ENCODE measurements around the gene TRMT112.

DNA sequence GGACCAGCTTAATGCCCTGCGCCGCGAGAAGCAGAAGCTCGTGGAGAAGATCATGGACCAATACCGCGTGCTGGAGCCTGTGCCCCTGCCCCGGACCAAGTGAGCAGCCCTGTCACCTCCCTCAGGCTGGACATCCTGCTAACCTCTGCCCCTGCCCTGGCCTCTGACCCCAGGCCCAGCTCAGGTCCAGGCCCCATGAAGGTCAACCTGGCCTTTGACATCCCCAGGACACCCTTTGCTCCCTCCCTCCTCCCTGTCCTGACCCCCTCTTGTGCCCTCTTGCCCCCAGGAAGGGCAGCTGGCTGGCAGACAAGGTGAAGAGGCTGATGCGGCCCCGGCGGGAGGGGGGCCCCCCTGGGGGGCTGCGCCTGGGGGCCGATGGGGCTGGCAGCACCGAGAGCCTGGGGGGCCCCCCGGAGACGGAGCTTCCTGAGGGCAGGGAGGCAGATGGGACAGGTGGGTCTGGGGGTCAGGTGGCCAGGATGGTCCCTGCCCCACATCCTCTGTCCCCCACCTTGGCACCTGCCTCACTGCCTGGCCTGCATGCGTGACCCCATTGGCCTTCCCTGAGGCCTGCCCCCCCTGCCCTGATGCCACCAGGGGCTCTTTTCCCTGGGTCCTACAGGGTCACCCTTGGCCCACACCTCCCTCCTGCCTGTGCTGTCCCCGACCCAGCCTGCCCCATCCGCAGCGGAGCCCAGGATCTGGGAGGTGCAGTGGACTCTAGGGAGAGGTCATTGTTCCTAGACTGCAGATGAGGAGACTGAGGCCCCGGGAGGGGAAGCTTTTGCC, 36.6 kb upstream of the TRMT112 start:
- TF ChIP-seq, protein P1, sequence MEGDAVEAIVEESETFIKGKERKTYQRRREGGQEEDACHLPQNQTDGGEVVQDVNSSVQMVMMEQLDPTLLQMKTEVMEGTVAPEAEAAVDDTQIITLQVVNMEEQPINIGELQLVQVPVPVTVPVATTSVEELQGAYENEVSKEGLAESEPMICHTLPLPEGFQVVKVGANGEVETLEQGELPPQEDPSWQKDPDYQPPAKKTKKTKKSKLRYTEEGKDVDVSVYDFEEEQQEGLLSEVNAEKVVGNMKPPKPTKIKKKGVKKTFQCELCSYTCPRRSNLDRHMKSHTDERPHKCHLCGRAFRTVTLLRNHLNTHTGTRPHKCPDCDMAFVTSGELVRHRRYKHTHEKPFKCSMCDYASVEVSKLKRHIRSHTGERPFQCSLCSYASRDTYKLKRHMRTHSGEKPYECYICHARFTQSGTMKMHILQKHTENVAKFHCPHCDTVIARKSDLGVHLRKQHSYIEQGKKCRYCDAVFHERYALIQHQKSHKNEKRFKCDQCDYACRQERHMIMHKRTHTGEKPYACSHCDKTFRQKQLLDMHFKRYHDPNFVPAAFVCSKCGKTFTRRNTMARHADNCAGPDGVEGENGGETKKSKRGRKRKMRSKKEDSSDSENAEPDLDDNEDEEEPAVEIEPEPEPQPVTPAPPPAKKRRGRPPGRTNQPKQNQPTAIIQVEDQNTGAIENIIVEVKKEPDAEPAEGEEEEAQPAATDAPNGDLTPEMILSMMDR (IDR thresholded peaks at IDR 0.05), result no peak
- TF ChIP-seq EZH2phosphoT487 (IDR thresholded peaks at IDR 0.05), result no peak
- no peak for TF ChIP-seq EZH2 (IDR thresholded peaks at IDR 0.05)
